HEK293 (cell line): ENCODE data around the gene ZXDC.

Experiments
- CTCF ChIA-PET: fragments of 350-600 bp; formaldehyde crosslinking; extraction: SDS; loops from one replicate; lab custom pipeline; 2021; ENCODE audit warnings: antibody characterized with exemption; lab: Yijun Ruan, JAX
- POLR2A ChIA-PET: fragments of 300-600 bp; formaldehyde crosslinking; extraction: SDS; loops from one replicate; lab custom pipeline; 2020; ENCODE audit warnings: antibody characterized with exemption, inconsistent platforms; lab: Yijun Ruan, JAX
- H3K27ac ChIP-seq: fragments of 200-500 bp; sonication (Bioruptor generic); 2 replicates; pipeline ENCODE4 v1.5.1; 2014; ENCODE audit warnings: low read depth, low read length, control low read depth, inconsistent platforms; ENCODE audit errors: extremely low read depth
- H3K36me3 ChIP-seq, 2 experiments: fragments of 200-500 bp in 1 of 2; sonication (Bioruptor generic) in 1 of 2; 1 replicate in 1 of 2; 2 replicates in 1 of 2; pipeline ENCODE4 v1.5.1; 2014 to 2017; ENCODE audit warnings: inconsistent platforms in 2 of 2, low read length in 2 of 2; ENCODE audit not compliant: control insufficient read depth in 2 of 2, insufficient read depth in 1 of 2
- H3K4me1 ChIP-seq: fragments of 200-500 bp; sonication (Bioruptor generic); 2 replicates; pipeline ENCODE4 v1.5.1; 2014; ENCODE audit warnings: mild to moderate bottlenecking, low read length, inconsistent platforms; ENCODE audit not compliant: control insufficient read depth, insufficient read depth
- H3K4me3 ChIP-seq: 2 replicates; pipeline ENCODE4 v1.5.1; 2011; ENCODE audit warnings: low read depth, mild to moderate bottlenecking, control low read depth, low read length, moderate library complexity
- H3K9me3 ChIP-seq: fragments of 200-500 bp; sonication (Bioruptor generic); 2 replicates; pipeline ENCODE4 v1.5.1; 2014; ENCODE audit warnings: low read depth, low read length, inconsistent platforms; ENCODE audit not compliant: control insufficient read depth, insufficient read depth
- EGR2 ChIP-seq: fragments of 450-650 bp; formaldehyde crosslinking; IDR thresholded peaks from 2 replicates; pipeline ENCODE4 v1.5.1; 2016; ENCODE audit warnings: low read depth, missing biosample characterization, missing genetic modification characterization
- IKZF3 ChIP-seq: fragments of 450-650 bp; IDR thresholded peaks from 2 replicates; pipeline ENCODE4 v1.5.0; 2018; ENCODE audit warnings: missing biosample characterization, mild to moderate bottlenecking, missing genetic modification characterization, moderate library complexity
- INSM2 ChIP-seq: fragments of 450-650 bp; formaldehyde crosslinking; IDR thresholded peaks from 2 replicates; pipeline ENCODE4 v1.5.1; 2016; ENCODE audit warnings: missing biosample characterization, missing genetic modification characterization
- KLF10 ChIP-seq: fragments of 450-650 bp; IDR thresholded peaks from 2 replicates; pipeline ENCODE4 v1.5.1; 2018; ENCODE audit warnings: missing biosample characterization, mild to moderate bottlenecking, missing genetic modification characterization
- MYNN ChIP-seq: fragments of 450-650 bp; formaldehyde crosslinking; IDR thresholded peaks from 2 replicates; pipeline ENCODE4 v1.5.1; 2016; ENCODE audit warnings: missing biosample characterization, missing genetic modification characterization, borderline replicate concordance
- OSR2 ChIP-seq: fragments of 450-650 bp; formaldehyde crosslinking; IDR thresholded peaks from 2 replicates; pipeline ENCODE4 v1.5.1; 2016; ENCODE audit warnings: missing biosample characterization, missing genetic modification characterization
- PRDM6 ChIP-seq: fragments of 450-650 bp; formaldehyde crosslinking; IDR thresholded peaks from 2 replicates; pipeline ENCODE4 v1.5.1; 2017; ENCODE audit warnings: missing biosample characterization, missing genetic modification characterization
- REPIN1 ChIP-seq: fragments of 450-650 bp; formaldehyde crosslinking; IDR thresholded peaks from 2 replicates; pipeline ENCODE4 v1.5.1; 2017; ENCODE audit warnings: missing biosample characterization, missing genetic modification characterization, low read depth
- SP3 ChIP-seq: fragments of 450-650 bp; formaldehyde crosslinking; IDR thresholded peaks from 2 replicates; pipeline ENCODE4 v1.5.1; 2016; ENCODE audit warnings: missing biosample characterization, missing genetic modification characterization
- YY1 ChIP-seq: fragments of 450-650 bp; formaldehyde crosslinking; IDR thresholded peaks from 2 replicates; pipeline ENCODE4 v1.5.1; 2018; ENCODE audit warnings: missing biosample characterization, missing genetic modification characterization
- ZBTB1 ChIP-seq: fragments of 450-650 bp; formaldehyde crosslinking; IDR thresholded peaks from 2 replicates; pipeline ENCODE4 v1.5.1; 2016; ENCODE audit warnings: missing biosample characterization, missing genetic modification characterization
- ZBTB10 ChIP-seq: fragments of 450-650 bp; formaldehyde crosslinking; IDR thresholded peaks from 2 replicates; pipeline ENCODE4 v1.5.1; 2016; ENCODE audit warnings: missing biosample characterization, missing genetic modification characterization
- ZFP37 ChIP-seq: fragments of 450-650 bp; formaldehyde crosslinking; IDR thresholded peaks from 2 replicates; pipeline ENCODE4 v1.5.1; 2016; ENCODE audit warnings: missing biosample characterization, missing genetic modification characterization
- ZNF146 ChIP-seq: fragments of 450-650 bp; formaldehyde crosslinking; IDR thresholded peaks from 2 replicates; pipeline ENCODE4 v1.5.1; 2016; ENCODE audit warnings: missing biosample characterization, missing genetic modification characterization
- ZNF157 ChIP-seq: fragments of 450-650 bp; formaldehyde crosslinking; IDR thresholded peaks from 2 replicates; pipeline ENCODE4 v1.5.1; 2016; ENCODE audit warnings: missing biosample characterization, missing genetic modification characterization
- ZNF174 ChIP-seq: fragments of 450-650 bp; formaldehyde crosslinking; IDR thresholded peaks from 2 replicates; pipeline ENCODE4 v1.5.0; 2017; ENCODE audit warnings: missing biosample characterization, mild to moderate bottlenecking, missing genetic modification characterization
- ZNF214 ChIP-seq: fragments of 450-650 bp; formaldehyde crosslinking; IDR thresholded peaks from 2 replicates; pipeline ENCODE4 v1.5.1; 2017; ENCODE audit warnings: missing biosample characterization, mild to moderate bottlenecking, missing genetic modification characterization, borderline replicate concordance
- ZNF26 ChIP-seq: fragments of 450-650 bp; formaldehyde crosslinking; IDR thresholded peaks from 2 replicates; pipeline ENCODE4 v1.5.1; 2016; ENCODE audit warnings: missing biosample characterization, missing genetic modification characterization
- ZNF266 ChIP-seq: fragments of 450-650 bp; formaldehyde crosslinking; IDR thresholded peaks from 2 replicates; pipeline ENCODE4 v1.5.1; 2016; ENCODE audit warnings: missing biosample characterization, missing genetic modification characterization, low read depth
- ZNF394 ChIP-seq: fragments of 450-650 bp; formaldehyde crosslinking; IDR thresholded peaks from 2 replicates; pipeline ENCODE4 v1.5.1; 2016; ENCODE audit warnings: missing biosample characterization, missing genetic modification characterization, mild to moderate bottlenecking, moderate library complexity, borderline replicate concordance
- ZNF416 ChIP-seq: fragments of 450-650 bp; formaldehyde crosslinking; IDR thresholded peaks from 2 replicates; pipeline ENCODE4 v1.5.1; 2016; ENCODE audit warnings: missing biosample characterization, missing genetic modification characterization
- ZNF600 ChIP-seq: fragments of 450-650 bp; formaldehyde crosslinking; IDR thresholded peaks from 2 replicates; pipeline ENCODE4 v1.5.1; 2016; ENCODE audit warnings: missing biosample characterization, missing genetic modification characterization
- ZNF621 ChIP-seq: fragments of 450-650 bp; formaldehyde crosslinking; IDR thresholded peaks from 2 replicates; pipeline ENCODE4 v1.5.1; 2017; ENCODE audit warnings: missing biosample characterization, missing genetic modification characterization
- ZNF623 ChIP-seq: fragments of 450-650 bp; formaldehyde crosslinking; IDR thresholded peaks from 2 replicates; pipeline ENCODE4 v1.5.1; 2016; ENCODE audit warnings: missing biosample characterization, missing genetic modification characterization
- ZNF626 ChIP-seq: fragments of 450-650 bp; sonication (Bioruptor Pico); formaldehyde crosslinking; IDR thresholded peaks from 2 replicates; pipeline ENCODE4 v1.5.1; 2018; ENCODE audit warnings: missing biosample characterization, missing genetic modification characterization, inconsistent platforms
- ZNF658 ChIP-seq: fragments of 450-650 bp; formaldehyde crosslinking; IDR thresholded peaks from 2 replicates; pipeline ENCODE4; 2016; ENCODE audit warnings: missing biosample characterization, missing genetic modification characterization
- ZNF701 ChIP-seq: fragments of 450-650 bp; formaldehyde crosslinking; IDR thresholded peaks from 2 replicates; pipeline ENCODE4 v1.5.1; 2016; ENCODE audit warnings: missing biosample characterization, missing genetic modification characterization
- ZNF768 ChIP-seq: fragments of 450-650 bp; formaldehyde crosslinking; IDR thresholded peaks from 2 replicates; pipeline ENCODE4 v1.5.1; 2018; ENCODE audit warnings: missing biosample characterization, mild to moderate bottlenecking, missing genetic modification characterization
- ZNF777 ChIP-seq: fragments of 450-650 bp; formaldehyde crosslinking; IDR thresholded peaks from 2 replicates; pipeline ENCODE4 v1.5.1; 2017; ENCODE audit warnings: missing biosample characterization, missing genetic modification characterization, borderline replicate concordance

ZXDC gene

GRCh38 chr3:126413693-126414080 lies 62.0 kb downstream of the ZXDC start:
- Histone ChIP-seq H3K4me1 (no peaks in the 10 kb centered on the region), H3K4me3 (no peak overlapping the region), H3K36me3 (no peaks in the 10 kb centered on the region), H3K9me3 (no peaks in the 10 kb centered on the region), H3K27ac (no peak overlapping the region)
- ChIA-PET POLR2A (no interaction called here), CTCF (no interaction called here)
- TF ChIP-seq ZBTB1 (tag by site-specific recombination) (no peak), EGR2 (no peak), OSR2 (tag by site-specific recombination) (no peak), MYNN (tag by site-specific recombination) (no peak), PRDM6 (no peak), KLF10 (tag by site-specific recombination) (no peak), SP3 (no peak), ZNF701 (no peak), ZNF626 (tag by site-specific recombination) (no peak), IKZF3 (tag by site-specific recombination) (no peak), ZNF768 (tag by site-specific recombination) (no peak), ZNF146 (tag by site-specific recombination) (no peak), INSM2 (tag by site-specific recombination) (no peak), ZNF26 (tag by site-specific recombination) (no peak), YY1 (tag by site-specific recombination) (no peak), ZNF174 (no peak), ZNF658 (tag by site-specific recombination) (no peak), ZNF266 (tag by site-specific recombination) (no peak)

DNA sequence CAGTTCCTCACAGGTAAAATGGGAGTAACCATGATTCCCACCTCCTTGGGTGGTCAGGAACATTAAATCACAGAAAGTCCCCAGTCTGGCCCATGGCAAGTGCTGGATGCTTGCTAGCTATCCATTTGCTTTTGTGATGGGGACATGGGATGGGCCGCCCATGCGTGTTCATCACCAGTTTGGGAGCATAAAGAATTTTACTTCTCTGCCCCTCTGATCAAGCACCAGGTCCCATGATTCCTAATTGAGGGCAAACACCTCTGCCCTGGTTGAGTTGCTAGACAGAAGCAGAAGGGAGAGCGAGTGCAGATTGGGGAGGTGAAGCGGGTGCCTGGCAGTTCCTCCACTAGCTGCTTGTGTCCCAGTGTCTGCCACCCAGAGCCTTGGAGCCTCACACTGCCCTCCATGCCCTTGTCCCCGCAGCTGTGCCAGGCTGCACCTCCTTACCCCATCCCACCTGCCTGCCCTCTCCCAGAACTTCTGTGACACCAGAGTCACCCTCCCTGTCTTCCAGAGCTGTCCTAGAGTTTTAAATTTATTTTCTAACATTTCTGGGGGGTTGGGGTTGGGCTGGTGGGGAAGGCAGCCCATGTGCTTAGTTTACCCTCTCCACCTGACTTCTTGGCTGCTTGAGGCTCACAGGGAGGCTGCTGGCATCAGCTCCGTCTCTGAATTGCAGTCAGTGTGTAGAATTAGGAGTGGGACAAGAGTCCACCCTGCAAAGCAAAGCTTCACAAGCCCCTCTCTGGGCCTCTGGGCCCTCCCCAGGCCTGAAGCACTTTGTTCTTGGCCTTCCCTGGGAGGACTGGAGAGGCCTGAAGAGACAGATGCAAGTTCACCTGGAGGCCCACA lies 62.6 kb downstream of the ZXDC start:
- CTCF ChIA-PET = no interaction called here
- Histone ChIP-seq H3K4me1 (no peaks in the 10 kb centered on the region), H3K36me3 (no peaks in the 10 kb centered on the region), H3K9me3 (no peaks in the 10 kb centered on the region), H3K4me3 (no peak overlapping the region), H3K27ac (no peak overlapping the region)
- POLR2A ChIA-PET = no interaction called here
- TF ChIP-seq ZNF394 (tag by site-specific recombination) (no peak), YY1 (tag by site-specific recombination) (no peak), ZFP37 (tag by site-specific recombination) (no peak), ZNF214 (no peak), REPIN1 (tag by site-specific recombination) (no peak), ZNF621 (tag by site-specific recombination) (no peak), ZNF600 (no peak), ZNF416 (no peak), ZNF777 (no peak), ZNF157 (tag by site-specific recombination) (no peak), ZBTB10 (no peak), ZNF623 (tag by site-specific recombination) (no peak)
